GM23338 (cell line): ENCODE results near the gene CMPK2.

Source experiments
- CREB1 ChIP-seq: fragments of 250-450 bp; sonication (Bioruptor Pico); IDR thresholded peaks from 2 replicates; pipeline ENCODE4 v1.5.0; 2020; ENCODE audit warnings: low read depth, mild to moderate bottlenecking, moderate library complexity
- EZH2 ChIP-seq: fragments of 200-600 bp; sonication (generic); IDR thresholded peaks from one replicate; pipeline ENCODE4 v1.8.0; 2017; ENCODE audit warnings: antibody characterized with exemption, mild to moderate bottlenecking, low read depth; ENCODE audit not compliant: unreplicated experiment
- EZH2phosphoT487 ChIP-seq: fragments of 200-600 bp; sonication (generic); IDR thresholded peaks from one replicate; pipeline ENCODE4 v1.8.1; 2018; ENCODE audit warnings: antibody characterized with exemption; ENCODE audit not compliant: unreplicated experiment
- POLR2AphosphoS5 ChIP-seq: IDR thresholded peaks from 2 replicates; pipeline ENCODE4 v1.6.1; 2016; ENCODE audit warnings: antibody characterized with exemption, low read depth
- TF ChIP-seq, protein P1 (sequence below), 2 experiments: fragments of 200-600 bp in 1 of 2; sonication (generic) in 1 of 2; conservative IDR thresholded peaks; 2 replicates each; pipeline versions ENCODE4 v1.5.1 to v1.6.1; 2016 to 2017; ENCODE audit warnings: antibody characterized with exemption in 2 of 2, low read depth in 2 of 2, mild to moderate bottlenecking in 2 of 2, moderate library complexity in 1 of 2

DNA sequence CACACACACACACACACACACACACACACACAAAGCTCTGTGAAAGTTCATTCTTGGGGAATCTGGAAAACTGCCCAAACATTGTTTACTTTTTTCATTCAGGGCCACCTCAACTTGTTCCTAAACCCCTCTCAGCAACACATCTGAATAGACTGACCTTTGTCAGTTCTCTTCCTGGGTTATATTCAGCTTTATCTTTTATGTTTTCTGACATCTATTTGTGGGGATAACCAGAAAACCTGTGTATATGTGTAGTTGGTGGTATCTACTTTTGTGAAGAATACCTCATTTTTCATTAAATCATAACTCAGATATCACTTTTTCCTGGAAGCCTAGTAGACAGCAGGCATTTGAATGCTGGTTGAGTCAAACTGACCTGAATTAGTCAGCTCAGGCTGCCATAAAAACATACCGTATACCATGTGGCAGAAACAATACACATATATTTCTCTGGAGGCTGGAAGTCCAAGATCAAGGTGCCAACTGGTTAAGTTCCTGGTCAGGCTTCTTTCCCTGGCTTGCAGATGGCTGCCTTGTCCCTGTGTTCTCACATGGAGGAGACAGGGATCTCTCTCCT lies 40.5 kb upstream of the CMPK2 start:
- TF ChIP-seq, protein P1, sequence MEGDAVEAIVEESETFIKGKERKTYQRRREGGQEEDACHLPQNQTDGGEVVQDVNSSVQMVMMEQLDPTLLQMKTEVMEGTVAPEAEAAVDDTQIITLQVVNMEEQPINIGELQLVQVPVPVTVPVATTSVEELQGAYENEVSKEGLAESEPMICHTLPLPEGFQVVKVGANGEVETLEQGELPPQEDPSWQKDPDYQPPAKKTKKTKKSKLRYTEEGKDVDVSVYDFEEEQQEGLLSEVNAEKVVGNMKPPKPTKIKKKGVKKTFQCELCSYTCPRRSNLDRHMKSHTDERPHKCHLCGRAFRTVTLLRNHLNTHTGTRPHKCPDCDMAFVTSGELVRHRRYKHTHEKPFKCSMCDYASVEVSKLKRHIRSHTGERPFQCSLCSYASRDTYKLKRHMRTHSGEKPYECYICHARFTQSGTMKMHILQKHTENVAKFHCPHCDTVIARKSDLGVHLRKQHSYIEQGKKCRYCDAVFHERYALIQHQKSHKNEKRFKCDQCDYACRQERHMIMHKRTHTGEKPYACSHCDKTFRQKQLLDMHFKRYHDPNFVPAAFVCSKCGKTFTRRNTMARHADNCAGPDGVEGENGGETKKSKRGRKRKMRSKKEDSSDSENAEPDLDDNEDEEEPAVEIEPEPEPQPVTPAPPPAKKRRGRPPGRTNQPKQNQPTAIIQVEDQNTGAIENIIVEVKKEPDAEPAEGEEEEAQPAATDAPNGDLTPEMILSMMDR (conservative IDR thresholded peaks at IDR 0.05; ENCODE audit: low read depth in 2 of 2): no peak
- TF ChIP-seq EZH2: no peak
- TF ChIP-seq EZH2phosphoT487: no peak
- TF ChIP-seq POLR2AphosphoS5: no peak
- TF ChIP-seq CREB1 (CRISPR knock-in tag): no peak
